ENCODE results near the gene PRPF39. TPM values are rescaled to one million over a fixed set of nuclear protein-coding genes. Genes with fewer than 3 reads are reported as not detected.

The PRPF39 gene
- total and polyA plus RNA-seq, 2 of the 13 experiments (the other 11 are each of a cell fraction or from before 2014, with no cell fraction given), result 44.2 to 65.0 TPM

- TF ChIP-seq TEAD3 (CRISPR knock-in tag; optimal IDR thresholded peaks at IDR 0.05; ENCODE audit: borderline replicate concordance), result peak; percentile 74
- peak; percentile 86 for TF ChIP-seq ARID5B (CRISPR knock-in tag; IDR thresholded peaks at IDR 0.05)
- no peak for TF ChIP-seq ZNF556 (CRISPR knock-in tag; IDR thresholded peaks at IDR 0.05; ENCODE audit: borderline replicate concordance)
- TF ChIP-seq THAP7 (CRISPR knock-in tag; IDR thresholded peaks at IDR 0.05), result no peak
- no peak for TF ChIP-seq ZNF776 (CRISPR knock-in tag; IDR thresholded peaks at IDR 0.05)
- TF ChIP-seq DBP (CRISPR knock-in tag; IDR thresholded peaks at IDR 0.05; ENCODE audit: not compliant biosample characterization), result no peak
- TF ChIP-seq ASH2L (IDR thresholded peaks at IDR 0.05; ENCODE audit: insufficient read length, low read depth, low read length), result peak; percentile 76
- no peak for TF ChIP-seq HNF1B (CRISPR knock-in tag; IDR thresholded peaks at IDR 0.05)
- no peak for TF ChIP-seq TOPORS (CRISPR knock-in tag; IDR thresholded peaks at IDR 0.05)
- no peak for TF ChIP-seq SNRNP70 (IDR thresholded peaks at IDR 0.05; ENCODE audit: low read depth, low read length)
- TF ChIP-seq ZBTB26 (CRISPR knock-in tag; IDR thresholded peaks at IDR 0.05; ENCODE audit: borderline replicate concordance), result no peak
- 0 out of 2 replicates have a peak, but pooled peaks have one; percentile 61 for TF ChIP-seq FOXJ3 (CRISPR knock-in tag; IDR thresholded peaks at IDR 0.05; ENCODE audit: borderline replicate concordance)
- no peak for TF ChIP-seq ZNF383 (CRISPR knock-in tag; IDR thresholded peaks at IDR 0.05; ENCODE audit: borderline replicate concordance)
- TF ChIP-seq SMC3 (IDR thresholded peaks at IDR 0.05; ENCODE audit: low read length), result no peak
- TF ChIP-seq ZBTB14 (CRISPR knock-in tag; IDR thresholded peaks at IDR 0.05), result no peak
- TF ChIP-seq ZNF607 (CRISPR knock-in tag; IDR thresholded peaks at IDR 0.05; ENCODE audit: borderline replicate concordance), result no peak
- no peak for TF ChIP-seq MXD4 (CRISPR knock-in tag; IDR thresholded peaks at IDR 0.05)
- peak; percentile 65; the same call in 1 of the 2 replicates for TF ChIP-seq NCOA2 (CRISPR knock-in tag; IDR thresholded peaks at IDR 0.05)
Observed at GRCh38 chr14:45057881-45058364, 26.0 kb upstream of the PRPF39 start (continued).

Data from HepG2 (cell line).